MM.1S (cell line): Measurements from ENCODE around the gene ZNF697.

Experiments
- DNase-seq: peaks from one replicate; pipeline ENCODE4 v3.0.0-alpha.2; 2015
- H2AFZ ChIP-seq: fragments of 300-600 bp; sonication (generic); 2 replicates; pipeline ENCODE4 v1.6.0; 2016; ENCODE audit warnings: antibody characterized with exemption, low read length
- H3F3A ChIP-seq: fragments of 300-600 bp; sonication (generic); 2 replicates; pipeline ENCODE4 v1.6.1; 2016; ENCODE audit warnings: mild to moderate bottlenecking, antibody characterized with exemption, low read length, moderate library complexity, mixed read lengths; ENCODE audit not compliant: insufficient read depth
- H3K27ac ChIP-seq: fragments of 300-600 bp; sonication (generic); 2 replicates; pipeline ENCODE4 v1.5.1; 2016; ENCODE audit warnings: mild to moderate bottlenecking, low read length
- H3K27me3 ChIP-seq: fragments of 300-600 bp; sonication (generic); replicated peaks from 2 replicates; pipeline ENCODE4 v1.6.0; 2016; ENCODE audit warnings: low read length; ENCODE audit not compliant: insufficient read depth
- H3K36me3 ChIP-seq: fragments of 300-600 bp; sonication (generic); replicated peaks from 2 replicates; pipeline ENCODE4 v1.6.1; 2016; ENCODE audit warnings: mild to moderate bottlenecking, low read length, mixed read lengths; ENCODE audit not compliant: insufficient read depth
- H3K4me1 ChIP-seq: fragments of 300-600 bp; sonication (generic); 2 replicates; pipeline ENCODE4 v1.6.1; 2016; ENCODE audit warnings: low read length, mixed read lengths
- H3K4me2 ChIP-seq: fragments of 300-600 bp; sonication (generic); 2 replicates; pipeline ENCODE4 v1.6.0; 2016; ENCODE audit warnings: low read depth, low read length
- H3K4me3 ChIP-seq: fragments of 300-600 bp; sonication (generic); 2 replicates; pipeline ENCODE4 v1.5.1; 2016; ENCODE audit warnings: low read length, mixed read lengths
- H3K79me2 ChIP-seq: fragments of 300-600 bp; sonication (generic); 2 replicates; pipeline ENCODE4 v1.6.1; 2016; ENCODE audit warnings: mixed run types, low read length, mixed read lengths
- H3K9ac ChIP-seq: fragments of 300-600 bp; sonication (generic); 2 replicates; pipeline ENCODE4 v1.6.1; 2016; ENCODE audit warnings: low read length, mixed read lengths
- H3K9me2 ChIP-seq: fragments of 300-600 bp; sonication (generic); replicated peaks from 2 replicates; pipeline ENCODE4 v1.6.1; 2016; ENCODE audit warnings: mild to moderate bottlenecking, low read length, mixed read lengths; ENCODE audit not compliant: insufficient read depth
- H3K9me3 ChIP-seq: fragments of 300-600 bp; sonication (generic); replicated peaks from 2 replicates; pipeline ENCODE4 v1.6.1; 2016; ENCODE audit warnings: mild to moderate bottlenecking, low read length, mixed read lengths; ENCODE audit not compliant: insufficient read depth
- H4K20me1 ChIP-seq: fragments of 300-600 bp; sonication (generic); 2 replicates; pipeline ENCODE4 v1.6.1; 2016; ENCODE audit warnings: mild to moderate bottlenecking, low read length, moderate library complexity, mixed read lengths; ENCODE audit not compliant: insufficient read depth
- EZH2 ChIP-seq: fragments of 300-600 bp; sonication (generic); optimal IDR thresholded peaks from 2 replicates; pipeline ENCODE3; 2017; ENCODE audit warnings: low read depth, mild to moderate bottlenecking, antibody characterized with exemption, low read length, mixed read lengths
- EZH2phosphoT487 ChIP-seq: fragments of 300-600 bp; sonication (generic); IDR thresholded peaks from 2 replicates; pipeline ENCODE4 v1.6.1; 2018; ENCODE audit warnings: antibody characterized with exemption, low read length
- TF ChIP-seq, protein P1 (sequence below): fragments of 300-600 bp; sonication (generic); IDR thresholded peaks from 2 replicates; pipeline ENCODE4 v1.5.1; 2016; ENCODE audit warnings: antibody characterized with exemption, low read length, mixed read lengths

The ZNF697 gene

DNA sequence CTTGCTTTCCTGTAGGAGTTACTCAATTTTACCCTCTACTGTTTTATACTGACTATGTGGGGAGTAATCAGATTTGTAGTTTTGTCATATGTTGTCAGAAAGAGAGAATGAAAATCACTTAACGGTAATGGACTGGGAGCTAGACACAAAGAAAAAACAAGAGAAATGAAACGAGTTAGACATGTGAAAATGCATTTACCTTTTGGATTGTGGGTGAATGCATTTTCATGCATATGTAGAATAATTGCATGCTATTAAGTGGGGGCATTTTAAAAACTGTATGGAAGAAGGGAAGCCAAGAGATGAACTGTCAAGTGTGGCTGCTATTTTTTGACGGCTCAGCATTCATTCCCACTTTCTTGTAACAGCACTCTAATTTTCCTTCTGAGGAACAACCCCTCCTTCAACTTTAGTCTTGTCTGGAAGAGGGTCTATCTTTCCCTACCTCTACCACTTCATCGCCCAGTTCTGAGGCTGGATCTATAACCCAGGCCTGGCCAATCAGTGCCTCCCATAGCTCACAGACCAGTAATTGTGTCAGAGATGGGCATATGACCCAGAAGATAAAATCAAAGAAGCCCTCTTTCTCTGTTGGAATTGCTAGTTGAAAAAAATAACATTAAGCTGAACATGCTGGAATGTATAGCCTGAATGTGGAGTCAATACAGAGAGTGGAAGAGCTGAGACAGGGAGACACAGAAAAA is 5.2 kb upstream of the ZNF697 start:
- H2AFZ ChIP-seq, result no peak overlapping the region
- H3K27me3 ChIP-seq, result no peaks in the 10 kb centered on the region
- no peak overlapping the region for H3K27ac ChIP-seq
- TF ChIP-seq EZH2, result no peak
- TF ChIP-seq EZH2phosphoT487, result no peak
- TF ChIP-seq, protein P1, sequence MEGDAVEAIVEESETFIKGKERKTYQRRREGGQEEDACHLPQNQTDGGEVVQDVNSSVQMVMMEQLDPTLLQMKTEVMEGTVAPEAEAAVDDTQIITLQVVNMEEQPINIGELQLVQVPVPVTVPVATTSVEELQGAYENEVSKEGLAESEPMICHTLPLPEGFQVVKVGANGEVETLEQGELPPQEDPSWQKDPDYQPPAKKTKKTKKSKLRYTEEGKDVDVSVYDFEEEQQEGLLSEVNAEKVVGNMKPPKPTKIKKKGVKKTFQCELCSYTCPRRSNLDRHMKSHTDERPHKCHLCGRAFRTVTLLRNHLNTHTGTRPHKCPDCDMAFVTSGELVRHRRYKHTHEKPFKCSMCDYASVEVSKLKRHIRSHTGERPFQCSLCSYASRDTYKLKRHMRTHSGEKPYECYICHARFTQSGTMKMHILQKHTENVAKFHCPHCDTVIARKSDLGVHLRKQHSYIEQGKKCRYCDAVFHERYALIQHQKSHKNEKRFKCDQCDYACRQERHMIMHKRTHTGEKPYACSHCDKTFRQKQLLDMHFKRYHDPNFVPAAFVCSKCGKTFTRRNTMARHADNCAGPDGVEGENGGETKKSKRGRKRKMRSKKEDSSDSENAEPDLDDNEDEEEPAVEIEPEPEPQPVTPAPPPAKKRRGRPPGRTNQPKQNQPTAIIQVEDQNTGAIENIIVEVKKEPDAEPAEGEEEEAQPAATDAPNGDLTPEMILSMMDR, result no peak
- no peaks in the 10 kb centered on the region for H3K9me3 ChIP-seq
- DNase-seq, result no peak
- H3K36me3 ChIP-seq, result no peaks in the 10 kb centered on the region
- H3K79me2 ChIP-seq, result no peaks in the 10 kb centered on the region
- H3K4me3 ChIP-seq, result no peak overlapping the region
- H3F3A ChIP-seq, result no peaks in the 10 kb centered on the region; the same call in 1 of the 2 replicates
- H3K9ac ChIP-seq, result no peak overlapping the region
- no peaks in the 10 kb centered on the region for H3K9me2 ChIP-seq
- no peaks in the 10 kb centered on the region for H4K20me1 ChIP-seq
- peaks cover 12% of the 10 kb centered on the region; the same call in 1 of the 2 replicates for H3K4me1 ChIP-seq
- H3K4me2 ChIP-seq, result no peak overlapping the region

DNA sequence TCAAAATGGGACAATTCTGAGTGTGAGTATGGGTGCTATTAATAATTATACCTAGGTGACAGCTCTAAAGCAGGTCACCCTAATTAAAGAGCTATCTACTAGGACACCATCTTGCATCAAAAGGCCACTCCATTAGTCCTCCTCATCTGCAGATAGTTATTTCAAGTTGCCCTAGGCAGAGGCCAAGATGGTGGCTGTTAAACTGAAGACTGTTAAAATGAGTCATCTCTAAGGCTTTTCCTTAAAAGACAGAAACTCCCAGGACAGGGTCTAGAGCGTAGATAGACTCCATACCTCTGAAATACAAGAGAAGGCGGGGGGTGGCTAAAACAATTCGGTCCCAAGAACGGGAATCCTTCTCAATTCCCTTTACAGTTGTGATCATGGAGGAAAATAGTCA is 4.5 kb upstream of the ZNF697 start:
- Histone ChIP-seq H3K4me2 (no peak overlapping the region), H3K9me2 (no peaks in the 10 kb centered on the region), H3K9ac (no peak overlapping the region), H3K27me3 (no peaks in the 10 kb centered on the region), H2AFZ (no peak overlapping the region), H4K20me1 (no peaks in the 10 kb centered on the region), H3K4me1 (peaks cover 12% of the 10 kb centered on the region; the same call in 1 of the 2 replicates), H3K4me3 (no peak overlapping the region), H3K36me3 (no peaks in the 10 kb centered on the region), H3F3A (no peaks in the 10 kb centered on the region; the same call in 1 of the 2 replicates), H3K79me2 (no peaks in the 10 kb centered on the region), H3K9me3 (no peaks in the 10 kb centered on the region), H3K27ac (no peak overlapping the region)
- TF ChIP-seq, protein P1, result no peak
- TF ChIP-seq EZH2 (no peak), EZH2phosphoT487 (no peak)
- DNase-seq, result no peak

DNA sequence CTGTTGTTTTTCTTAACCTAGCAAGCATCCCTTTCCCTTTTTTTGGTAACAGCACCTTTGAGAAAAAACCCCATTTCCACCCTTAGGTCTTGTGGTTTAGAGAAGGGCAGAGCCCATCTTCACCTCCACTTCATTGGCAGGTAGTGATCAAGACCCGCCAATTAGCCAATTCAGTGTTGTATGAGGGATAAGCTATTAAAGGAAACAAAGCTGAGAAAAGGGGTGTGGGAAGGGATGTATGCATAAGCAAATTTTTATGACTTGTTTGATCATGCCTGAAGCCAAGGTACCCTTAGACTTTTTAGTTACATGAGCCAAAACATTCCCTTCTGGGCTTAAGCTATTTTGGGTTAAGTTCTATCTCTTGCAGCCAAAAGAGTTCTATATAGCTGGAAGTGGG is 3.6 kb upstream of the ZNF697 start:
- Histone ChIP-seq H3K27ac (no peak overlapping the region), H3K36me3 (no peaks in the 10 kb centered on the region), H3K4me3 (no peak overlapping the region), H3K27me3 (no peaks in the 10 kb centered on the region), H3K9ac (no peak overlapping the region), H2AFZ (no peak overlapping the region), H4K20me1 (no peaks in the 10 kb centered on the region), H3K4me2 (no peak overlapping the region), H3K4me1 (peaks cover 6% of the 10 kb centered on the region; the same call in 1 of the 2 replicates), H3K79me2 (no peaks in the 10 kb centered on the region), H3K9me2 (no peaks in the 10 kb centered on the region), H3K9me3 (no peaks in the 10 kb centered on the region), H3F3A (no peaks in the 10 kb centered on the region; the same call in 1 of the 2 replicates)
- TF ChIP-seq EZH2phosphoT487 (no peak), EZH2 (no peak)
- TF ChIP-seq, protein P1, result no peak
- DNase-seq, result no peak
